ENCODE measurements around the gene PRXL2B.
"Not testable (repeated sequence)": the region's sequence is repeated elsewhere in the genome, so short reads cannot be mapped to it uniquely, and the experiment has no call there.

PRXL2B gene

DNA sequence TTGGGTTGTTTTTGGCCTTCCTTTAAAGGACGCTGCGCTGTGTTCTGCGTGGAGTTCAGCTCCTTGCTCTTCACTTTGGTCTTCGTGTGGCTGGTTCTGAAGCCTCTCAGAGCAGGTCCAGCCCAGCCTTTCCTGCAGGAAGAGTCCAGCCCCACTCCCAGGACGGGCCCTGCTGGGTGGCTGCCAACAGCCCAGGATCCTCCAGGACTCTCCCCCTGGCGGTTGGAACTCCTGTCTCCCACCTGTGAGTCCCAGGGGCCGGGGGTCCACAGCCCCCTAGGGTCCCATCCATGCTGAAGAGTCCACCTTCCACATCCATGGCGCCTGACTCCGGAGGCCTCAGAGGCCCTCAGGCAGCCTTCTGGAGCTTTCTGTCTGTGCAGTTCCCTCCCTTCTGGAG, 35.0 kb upstream of the PRXL2B start:
- H3K4me3 ChIP-seq (ENCODE audit: low read length); H3K9ac ChIP-seq (ENCODE audit: low read length); H3K9me3 ChIP-seq (replicated peaks; ENCODE audit: insufficient read depth, low read length); H2AFZ ChIP-seq (ENCODE audit: low read length); H3K27me3 ChIP-seq (replicated peaks; ENCODE audit: insufficient read depth, low read length); H3K4me2 ChIP-seq (ENCODE audit: low read depth, low read length); H3K9me2 ChIP-seq (replicated peaks; ENCODE audit: insufficient read depth, low read length); H3K27ac ChIP-seq (ENCODE audit: low read length); H3K36me3 ChIP-seq (replicated peaks; ENCODE audit: insufficient read depth, low read length); H4K20me1 ChIP-seq (ENCODE audit: insufficient read depth, low read length); DNase-seq: not testable (repeated sequence)
- peaks cover 14% of the 10 kb centered on the region for H3K79me2 ChIP-seq (ENCODE audit: low read length)
- H3F3A ChIP-seq (ENCODE audit: insufficient read depth, low read length), result peaks cover 28% of the 10 kb centered on the region
- peaks cover 26% of the 10 kb centered on the region for H3K4me1 ChIP-seq (ENCODE audit: low read length)

DNA sequence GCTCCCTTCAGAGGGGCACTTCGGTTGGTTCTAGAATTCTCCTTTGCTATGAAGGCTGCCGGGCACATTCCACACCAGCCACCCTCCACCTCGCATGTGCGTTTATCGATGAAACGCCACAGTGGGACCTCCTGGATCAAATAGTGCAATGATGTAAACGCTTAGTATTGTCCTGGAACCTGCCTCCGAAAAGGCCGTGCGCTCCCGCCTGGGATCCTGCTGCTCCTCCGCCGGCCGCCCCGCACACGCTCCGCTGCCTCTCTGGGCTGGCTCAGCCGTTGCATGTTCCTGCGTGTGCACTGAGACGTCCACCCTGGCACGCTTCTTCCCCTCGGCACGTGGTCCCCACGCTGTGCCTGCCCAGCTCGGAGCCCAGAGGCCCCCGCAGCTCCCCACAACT, 34.4 kb upstream of the PRXL2B start:
- peaks cover 20% of the 10 kb centered on the region for H3K79me2 ChIP-seq (ENCODE audit: low read length)
- no peak for DNase-seq
- H3F3A ChIP-seq (ENCODE audit: insufficient read depth, low read length), result peaks cover 21% of the 10 kb centered on the region
- TF ChIP-seq EZH2phosphoT487 (IDR thresholded peaks at IDR 0.05; ENCODE audit: low read length) (no peak), EZH2 (optimal IDR thresholded peaks at IDR 0.05; ENCODE audit: low read depth, low read length) (no peak)
- TF ChIP-seq, protein P1, sequence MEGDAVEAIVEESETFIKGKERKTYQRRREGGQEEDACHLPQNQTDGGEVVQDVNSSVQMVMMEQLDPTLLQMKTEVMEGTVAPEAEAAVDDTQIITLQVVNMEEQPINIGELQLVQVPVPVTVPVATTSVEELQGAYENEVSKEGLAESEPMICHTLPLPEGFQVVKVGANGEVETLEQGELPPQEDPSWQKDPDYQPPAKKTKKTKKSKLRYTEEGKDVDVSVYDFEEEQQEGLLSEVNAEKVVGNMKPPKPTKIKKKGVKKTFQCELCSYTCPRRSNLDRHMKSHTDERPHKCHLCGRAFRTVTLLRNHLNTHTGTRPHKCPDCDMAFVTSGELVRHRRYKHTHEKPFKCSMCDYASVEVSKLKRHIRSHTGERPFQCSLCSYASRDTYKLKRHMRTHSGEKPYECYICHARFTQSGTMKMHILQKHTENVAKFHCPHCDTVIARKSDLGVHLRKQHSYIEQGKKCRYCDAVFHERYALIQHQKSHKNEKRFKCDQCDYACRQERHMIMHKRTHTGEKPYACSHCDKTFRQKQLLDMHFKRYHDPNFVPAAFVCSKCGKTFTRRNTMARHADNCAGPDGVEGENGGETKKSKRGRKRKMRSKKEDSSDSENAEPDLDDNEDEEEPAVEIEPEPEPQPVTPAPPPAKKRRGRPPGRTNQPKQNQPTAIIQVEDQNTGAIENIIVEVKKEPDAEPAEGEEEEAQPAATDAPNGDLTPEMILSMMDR (IDR thresholded peaks at IDR 0.05; ENCODE audit: low read length), result no peak
- H3K9ac ChIP-seq (ENCODE audit: low read length), result no peak overlapping the region
- no peaks in the 10 kb centered on the region for H4K20me1 ChIP-seq (ENCODE audit: insufficient read depth, low read length)
- no peaks in the 10 kb centered on the region for H3K36me3 ChIP-seq (replicated peaks; ENCODE audit: insufficient read depth, low read length)
- H3K4me2 ChIP-seq (ENCODE audit: low read depth, low read length), result no peak overlapping the region
- H3K9me2 ChIP-seq (replicated peaks; ENCODE audit: insufficient read depth, low read length), result no peaks in the 10 kb centered on the region
- H3K27ac ChIP-seq (ENCODE audit: low read length), result no peak overlapping the region
- H3K4me3 ChIP-seq (ENCODE audit: low read length), result no peak overlapping the region
- H3K27me3 ChIP-seq (replicated peaks; ENCODE audit: insufficient read depth, low read length), result no peaks in the 10 kb centered on the region
- no peaks in the 10 kb centered on the region for H3K9me3 ChIP-seq (replicated peaks; ENCODE audit: insufficient read depth, low read length)
- H2AFZ ChIP-seq (ENCODE audit: low read length), result no peak overlapping the region
- peaks cover 27% of the 10 kb centered on the region for H3K4me1 ChIP-seq (ENCODE audit: low read length)

DNA sequence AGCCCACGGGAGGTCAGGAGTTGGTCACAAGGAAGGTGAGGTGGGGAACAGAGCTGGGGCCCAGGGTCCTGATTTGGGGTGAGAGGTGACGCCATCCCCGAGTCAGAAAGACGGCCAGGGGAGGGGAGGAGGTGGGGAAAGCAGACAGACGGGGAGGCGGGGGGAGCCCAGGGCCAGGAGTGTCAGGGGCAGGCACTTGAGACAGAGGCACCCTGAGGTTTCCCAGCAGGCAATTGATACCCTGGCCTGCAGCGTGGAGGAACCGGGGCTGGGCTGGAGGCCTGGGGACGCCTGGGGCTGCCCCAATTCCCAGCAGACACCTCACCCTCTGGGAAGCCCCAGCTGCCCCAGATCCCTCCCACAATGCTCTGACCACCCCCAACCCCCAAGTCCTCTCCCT, 33.5 kb upstream of the PRXL2B start:
- not testable (repeated sequence) for H4K20me1 ChIP-seq (ENCODE audit: insufficient read depth, low read length); H3K36me3 ChIP-seq (replicated peaks; ENCODE audit: insufficient read depth, low read length); H3K4me2 ChIP-seq (ENCODE audit: low read depth, low read length); H2AFZ ChIP-seq (ENCODE audit: low read length); H3K27ac ChIP-seq (ENCODE audit: low read length); H3K4me3 ChIP-seq (ENCODE audit: low read length); H3K9me2 ChIP-seq (replicated peaks; ENCODE audit: insufficient read depth, low read length); H3K9me3 ChIP-seq (replicated peaks; ENCODE audit: insufficient read depth, low read length); H3K27me3 ChIP-seq (replicated peaks; ENCODE audit: insufficient read depth, low read length); H3K9ac ChIP-seq (ENCODE audit: low read length); DNase-seq
- peaks cover 12% of the 10 kb centered on the region for H3F3A ChIP-seq (ENCODE audit: insufficient read depth, low read length)
- H3K4me1 ChIP-seq (ENCODE audit: low read length), result peaks cover 24% of the 10 kb centered on the region
- peaks cover 21% of the 10 kb centered on the region for H3K79me2 ChIP-seq (ENCODE audit: low read length)

DNA sequence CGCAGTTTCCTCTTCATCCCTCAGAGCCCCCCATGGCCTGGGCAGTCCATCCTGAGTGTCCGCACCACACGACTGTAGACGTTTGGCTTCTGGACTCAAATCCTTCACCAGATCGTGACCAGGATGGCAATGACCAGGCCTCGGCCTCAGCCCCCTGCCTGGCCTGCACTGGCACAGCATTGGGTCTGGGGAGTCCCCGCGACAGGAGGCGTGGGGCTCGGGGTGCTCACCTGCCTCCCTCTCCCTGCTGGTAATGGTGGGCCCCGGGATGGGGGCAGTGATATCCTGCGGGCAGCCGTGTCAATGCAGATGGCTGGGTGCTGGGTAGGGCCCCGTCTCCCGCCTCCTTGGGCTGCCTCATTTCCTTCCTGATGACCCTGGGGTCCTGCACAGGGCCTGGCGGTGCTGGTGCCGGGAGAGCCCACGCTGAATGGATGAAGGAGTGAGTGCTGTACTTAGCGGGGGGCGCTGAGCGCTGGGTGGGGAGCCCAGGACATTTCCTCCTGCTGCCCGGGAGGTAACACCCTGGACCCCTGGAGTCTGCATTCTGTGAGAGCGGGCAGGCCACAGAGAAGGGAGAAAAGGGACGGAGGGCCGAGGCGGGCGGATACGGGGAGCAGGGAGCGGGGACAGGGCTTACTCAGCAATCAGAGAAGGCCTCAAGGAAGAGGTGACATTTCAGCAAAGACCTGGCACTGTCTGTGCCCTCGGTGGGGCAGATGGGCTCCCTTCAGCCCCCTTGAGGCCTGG, 32.5 kb upstream of the PRXL2B start:
- no peak for DNase-seq
- H3K4me2 ChIP-seq (ENCODE audit: low read depth, low read length), result no peak overlapping the region
- no peak overlapping the region for H2AFZ ChIP-seq (ENCODE audit: low read length)
- no peaks in the 10 kb centered on the region for H3K9me3 ChIP-seq (replicated peaks; ENCODE audit: insufficient read depth, low read length)
- H3K4me3 ChIP-seq (ENCODE audit: low read length), result no peak overlapping the region
- H3K9ac ChIP-seq (ENCODE audit: low read length), result no peak overlapping the region
- TF ChIP-seq, protein P1 (IDR thresholded peaks at IDR 0.05; ENCODE audit: low read length), result no peak
- TF ChIP-seq EZH2phosphoT487 (IDR thresholded peaks at IDR 0.05; ENCODE audit: low read length) (no peak), EZH2 (optimal IDR thresholded peaks at IDR 0.05; ENCODE audit: low read depth, low read length) (no peak)
- H3K36me3 ChIP-seq (replicated peaks; ENCODE audit: insufficient read depth, low read length), result no peaks in the 10 kb centered on the region
- H3K27me3 ChIP-seq (replicated peaks; ENCODE audit: insufficient read depth, low read length), result no peaks in the 10 kb centered on the region
- no peak overlapping the region for H3K27ac ChIP-seq (ENCODE audit: low read length)
- H3K4me1 ChIP-seq (ENCODE audit: low read length), result peaks cover 18% of the 10 kb centered on the region
- no peaks in the 10 kb centered on the region for H3K9me2 ChIP-seq (replicated peaks; ENCODE audit: insufficient read depth, low read length)
- H4K20me1 ChIP-seq (ENCODE audit: insufficient read depth, low read length), result no peaks in the 10 kb centered on the region
- peaks cover 21% of the 10 kb centered on the region for H3K79me2 ChIP-seq (ENCODE audit: low read length)
- H3F3A ChIP-seq (ENCODE audit: insufficient read depth, low read length), result peaks cover 2% of the 10 kb centered on the region

All from MM.1S (cell line).